Esophagus squamous epithelium (tissue), 5 donors: ENCODE results near the gene ACSS3. TPM values are rescaled to one million over a fixed set of nuclear protein-coding genes. Genes with fewer than 3 reads are reported as not detected.

Source experiments
- DNase-seq: peaks from one replicate; lab custom pipeline; 2025; lab: John Stamatoyannopoulos, UW
- H3K27ac ChIP-seq, 4 donors: fragments of 200-600 bp; sonication (generic); one replicate each; pipeline ENCODE4 v1.5.1; 2016 to 2019; ENCODE audit warnings: mild to moderate bottlenecking in 1 of 4
- H3K27me3 ChIP-seq, 4 donors: fragments of 200-600 bp; sonication (generic); 1 replicate in 3 of 4; 2 replicates in 1 of 4; pipeline versions ENCODE4 v1.5.1 to v1.6.0; 2017 to 2021; ENCODE audit warnings: antibody characterized with exemption in 1 of 4
- H3K36me3 ChIP-seq, 3 donors: fragments of 200-600 bp; sonication (generic); one replicate each; pipeline ENCODE4 v1.5.1; 2016 to 2019
- H3K4me1 ChIP-seq, 3 donors: fragments of 200-600 bp; sonication (generic); one replicate each; pipeline ENCODE4 v1.5.1; 2017 to 2019
- H3K4me3 ChIP-seq, 4 donors: fragments of 200-600 bp; sonication (generic); 1 replicate in 3 of 4; 2 replicates in 1 of 4; pipeline ENCODE4 v1.5.1; 2016 to 2019; ENCODE audit warnings: mild to moderate bottlenecking in 2 of 4, moderate library complexity in 1 of 4
- H3K9me3 ChIP-seq, 3 donors: fragments of 200-600 bp; sonication (generic); one replicate each; pipeline ENCODE4 v1.5.1; 2016 to 2019
- POLR2A ChIP-seq, 4 donors: fragments of 450-650 bp; IDR thresholded peaks; one replicate each; pipeline ENCODE4 v1.6.1; 2017; ENCODE audit warnings: antibody characterized with exemption in 4 of 4, mild to moderate bottlenecking in 4 of 4, moderate library complexity in 3 of 4
- WGBS, 2 donors: methylation state at CpG; one replicate each; pipeline ENCODE4 v1.1.5; 2018; 5-methylcytosine and 5-hydroxymethylcytosine counted together
- intact Hi-C: fragments of 100-400 bp; cut with DNase I; formaldehyde crosslinking; loops from one replicate; pipeline ENCODE4 v1.15.0; 2022
- total RNA-seq, 4 donors: library from RNA; depleted of rRNA; stranded (reverse); fragments of >200 nt; gene quantifications; one replicate each; pipeline ENCODE4 v1.1.0, GENCODE V29; 2016
- TF ChIP-seq, protein P1 (sequence below), 6 experiments: fragments of 450-650 bp in 4 of 6; fragments of 200-600 bp in 2 of 6; sonication (generic) in 2 of 6; IDR thresholded peaks; one replicate each; pipeline ENCODE4 v1.5.1; 2016 to 2019; ENCODE audit warnings: antibody characterized with exemption in 6 of 6, mild to moderate bottlenecking in 4 of 6, moderate library complexity in 4 of 6
- donor health status: DM: yes; HTN: yes; CAD: no.

The ACSS3 gene
- total RNA-seq, 4 donors from 2014 or later: 0.35 to 7.4 (median 1.0) TPM

DNA sequence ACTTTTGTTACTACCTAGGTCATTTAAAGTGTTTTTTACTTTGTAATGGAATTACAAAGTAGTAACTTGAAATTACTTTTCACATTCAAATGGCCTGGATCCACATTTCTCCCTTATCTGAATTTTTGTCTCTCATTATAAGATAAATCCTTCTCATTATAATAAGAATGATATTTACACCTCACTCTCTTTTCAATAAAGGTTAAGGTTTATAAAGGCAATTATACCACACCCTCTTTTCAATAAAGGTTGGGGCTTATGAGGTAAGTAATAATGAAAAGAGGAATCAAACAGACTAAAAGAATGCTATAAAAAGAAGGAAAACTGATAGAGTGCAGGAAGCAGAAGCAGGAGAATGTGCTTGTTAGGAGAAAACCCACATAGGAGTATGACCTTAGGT is 210.8 kb downstream of the ACSS3 start:
- H3K27me3 ChIP-seq: no peaks in the 10 kb centered on the region
- no peak for TF ChIP-seq POLR2A (IDR thresholded peaks at IDR 0.05)
- TF ChIP-seq, protein P1, sequence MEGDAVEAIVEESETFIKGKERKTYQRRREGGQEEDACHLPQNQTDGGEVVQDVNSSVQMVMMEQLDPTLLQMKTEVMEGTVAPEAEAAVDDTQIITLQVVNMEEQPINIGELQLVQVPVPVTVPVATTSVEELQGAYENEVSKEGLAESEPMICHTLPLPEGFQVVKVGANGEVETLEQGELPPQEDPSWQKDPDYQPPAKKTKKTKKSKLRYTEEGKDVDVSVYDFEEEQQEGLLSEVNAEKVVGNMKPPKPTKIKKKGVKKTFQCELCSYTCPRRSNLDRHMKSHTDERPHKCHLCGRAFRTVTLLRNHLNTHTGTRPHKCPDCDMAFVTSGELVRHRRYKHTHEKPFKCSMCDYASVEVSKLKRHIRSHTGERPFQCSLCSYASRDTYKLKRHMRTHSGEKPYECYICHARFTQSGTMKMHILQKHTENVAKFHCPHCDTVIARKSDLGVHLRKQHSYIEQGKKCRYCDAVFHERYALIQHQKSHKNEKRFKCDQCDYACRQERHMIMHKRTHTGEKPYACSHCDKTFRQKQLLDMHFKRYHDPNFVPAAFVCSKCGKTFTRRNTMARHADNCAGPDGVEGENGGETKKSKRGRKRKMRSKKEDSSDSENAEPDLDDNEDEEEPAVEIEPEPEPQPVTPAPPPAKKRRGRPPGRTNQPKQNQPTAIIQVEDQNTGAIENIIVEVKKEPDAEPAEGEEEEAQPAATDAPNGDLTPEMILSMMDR (IDR thresholded peaks at IDR 0.05): no peak

DNA sequence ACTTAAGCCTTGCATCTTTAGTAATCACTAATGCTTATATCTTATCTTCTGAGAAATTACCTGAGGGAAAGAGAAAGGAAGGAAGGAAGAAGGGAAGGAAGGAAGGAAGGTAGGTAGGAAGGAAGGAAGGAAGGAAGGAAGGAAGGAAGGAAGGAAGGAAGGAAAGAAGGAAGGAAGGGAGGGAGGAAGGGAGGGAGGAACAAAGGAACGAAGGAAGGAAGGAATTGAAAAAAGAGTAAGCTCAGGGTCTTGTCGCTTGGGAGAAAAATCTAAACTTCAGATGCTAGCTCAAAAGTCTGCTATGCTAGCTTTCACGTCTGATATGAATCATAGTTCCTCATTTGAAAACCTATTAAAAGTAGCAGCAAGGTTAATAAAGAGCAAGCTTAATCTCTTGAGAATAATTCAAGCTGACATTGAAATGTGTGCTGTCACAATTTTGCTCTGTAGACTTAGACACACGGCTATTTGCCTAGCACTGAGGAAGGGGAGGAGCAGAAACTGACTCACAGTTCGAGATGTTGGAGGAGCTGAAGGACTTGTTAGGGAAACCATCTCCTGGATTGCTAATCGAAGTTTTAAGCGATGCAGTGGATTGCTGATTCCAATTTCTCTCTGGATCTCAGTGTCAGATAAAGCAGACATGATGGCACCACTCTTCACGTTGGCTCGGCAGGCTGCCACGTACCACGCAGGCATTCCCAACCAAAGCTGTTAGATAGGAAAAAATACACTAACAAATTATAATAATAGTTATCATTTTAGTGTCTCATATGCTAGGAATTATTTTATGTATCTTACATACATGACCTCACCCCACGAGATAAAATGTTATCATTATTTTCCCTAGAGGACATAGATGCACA is 216.7 kb downstream of the ACSS3 start:
- Histone ChIP-seq H3K4me1 (no peaks in the 10 kb centered on the region), H3K4me3 (no peak overlapping the region), H3K27me3 (no peaks in the 10 kb centered on the region), H3K9me3 (no peaks in the 10 kb centered on the region), H3K27ac (no peak overlapping the region), H3K36me3 (no peaks in the 10 kb centered on the region)
- intact Hi-C loops: no loop called here
- WGBS, 2 donors: 66 to 73% methylated on average over 12 of the region's 12 CpGs
- TF ChIP-seq POLR2A (IDR thresholded peaks at IDR 0.05): no peak
- TF ChIP-seq, protein P1 (IDR thresholded peaks at IDR 0.05): no peak
- DNase-seq: no peak

More for the DNA sequence above, 210.8 kb downstream of the ACSS3 start:
- intact Hi-C loops: no loop called here
- Histone ChIP-seq H3K4me1 (no peaks in the 10 kb centered on the region), H3K4me3 (no peak overlapping the region), H3K36me3 (no peaks in the 10 kb centered on the region), H3K9me3 (no peaks in the 10 kb centered on the region), H3K27ac (no peak overlapping the region)
- no peak for DNase-seq

DNA sequence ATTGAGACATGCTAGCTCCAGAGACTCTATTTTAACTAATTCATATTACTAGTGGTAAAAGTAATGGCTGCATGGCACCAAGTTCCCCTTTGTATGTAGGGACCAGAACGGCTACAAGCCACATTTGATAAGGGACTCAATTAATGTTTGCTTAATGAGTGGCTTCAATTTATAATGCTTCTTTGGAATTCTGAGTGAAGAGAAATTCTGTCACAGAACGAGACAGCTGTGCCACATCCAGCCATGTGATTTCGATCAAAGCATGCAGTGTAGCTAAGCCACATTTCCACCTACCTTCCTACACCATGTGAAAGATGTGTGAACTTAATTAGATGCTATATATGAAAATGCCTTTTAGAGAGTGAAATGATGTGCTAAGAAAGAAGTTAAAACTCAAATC is 217.4 kb downstream of the ACSS3 start:
- intact Hi-C loops: no loop called here

DNA sequence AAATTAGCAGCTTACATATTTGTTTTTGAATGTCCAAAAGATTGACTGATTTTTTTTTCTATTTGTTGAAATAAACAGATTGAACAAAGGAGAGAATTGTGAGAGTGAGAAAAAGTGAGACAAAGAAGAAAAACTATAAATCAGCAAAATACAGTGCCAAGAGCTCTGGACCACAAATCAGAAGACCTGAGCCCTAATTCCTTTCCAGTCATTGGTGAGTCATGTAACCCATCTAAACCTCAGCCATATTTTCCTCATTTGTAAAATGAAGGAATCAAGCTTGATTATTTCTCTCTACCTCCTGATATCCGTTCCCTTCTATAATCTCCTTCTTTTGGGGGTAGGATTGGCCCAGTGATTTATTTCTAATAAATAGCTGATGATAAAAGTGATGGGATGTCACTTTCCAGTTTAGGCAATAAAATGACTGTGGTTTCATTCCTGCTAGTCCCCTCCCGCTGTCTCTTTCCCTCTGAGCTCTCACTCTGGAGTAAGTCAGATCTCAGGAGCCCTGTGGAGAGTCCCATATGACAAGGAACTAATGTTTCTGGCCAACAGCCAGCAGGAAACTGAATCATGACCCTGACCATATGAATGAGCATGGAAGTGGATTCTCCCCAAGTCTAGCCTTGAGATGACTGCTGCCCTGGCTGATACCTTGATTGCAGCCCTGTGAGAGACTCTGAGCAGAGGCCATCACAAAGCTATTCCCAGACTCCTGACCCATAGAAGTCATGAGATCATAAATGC is 218.9 kb downstream of the ACSS3 start:
- no peaks in the 10 kb centered on the region for H3K9me3 ChIP-seq
- H3K4me3 ChIP-seq: no peak overlapping the region
- H3K36me3 ChIP-seq: no peaks in the 10 kb centered on the region
- no peaks in the 10 kb centered on the region for H3K27me3 ChIP-seq
- no peak for DNase-seq
- H3K4me1 ChIP-seq: no peaks in the 10 kb centered on the region
- intact Hi-C loops: no loop called here
- no peak overlapping the region for H3K27ac ChIP-seq
- 53 to 60% methylated on average over 2 of the region's 2 CpGs for WGBS, 2 donors
- TF ChIP-seq, protein P1 (IDR thresholded peaks at IDR 0.05): no peak
- TF ChIP-seq POLR2A (IDR thresholded peaks at IDR 0.05): no peak

More for the DNA sequence above, 217.4 kb downstream of the ACSS3 start:
- H3K36me3 ChIP-seq: no peaks in the 10 kb centered on the region
- no peaks in the 10 kb centered on the region for H3K4me1 ChIP-seq
- 62 to 73% methylated on average over 3 of the region's 3 CpGs for WGBS, 2 donors
- DNase-seq: no peak
- no peaks in the 10 kb centered on the region for H3K9me3 ChIP-seq
- H3K27me3 ChIP-seq: no peaks in the 10 kb centered on the region
- TF ChIP-seq, protein P1 (IDR thresholded peaks at IDR 0.05): no peak
- no peak for TF ChIP-seq POLR2A (IDR thresholded peaks at IDR 0.05)
- no peak overlapping the region for H3K27ac ChIP-seq
- H3K4me3 ChIP-seq: no peak overlapping the region

DNA sequence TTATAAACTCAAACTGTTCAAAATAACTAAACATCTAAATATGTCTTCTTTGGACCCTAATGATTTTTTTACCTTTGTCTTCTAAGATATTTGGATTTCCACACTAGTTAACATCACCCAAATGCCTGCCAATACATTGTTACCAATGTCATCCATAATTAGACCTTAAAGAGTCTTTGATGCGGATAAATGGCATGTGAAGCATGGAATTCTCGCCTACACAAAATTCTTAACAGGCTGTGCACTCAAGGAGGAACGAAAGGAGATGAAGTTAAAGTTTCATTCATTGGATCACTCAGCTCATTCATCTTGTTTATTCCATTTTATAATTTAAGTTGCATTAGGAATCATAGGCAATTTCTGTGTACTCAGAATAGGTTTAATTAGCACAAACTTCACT is 219.7 kb downstream of the ACSS3 start:
- H3K27me3 ChIP-seq: no peaks in the 10 kb centered on the region
- intact Hi-C loops: no loop called here
- TF ChIP-seq, protein P1 (IDR thresholded peaks at IDR 0.05): no peak
- TF ChIP-seq POLR2A (IDR thresholded peaks at IDR 0.05): no peak
- no peak for DNase-seq
- H3K9me3 ChIP-seq: no peaks in the 10 kb centered on the region
- no peaks in the 10 kb centered on the region for H3K36me3 ChIP-seq
- H3K4me3 ChIP-seq: no peak overlapping the region
- no peaks in the 10 kb centered on the region for H3K4me1 ChIP-seq
- H3K27ac ChIP-seq: no peak overlapping the region
- 67 to 74% methylated on average over 3 of the region's 3 CpGs for WGBS, 2 donors
